HG03066 (cell line): Measurements from ENCODE around the gene NSG2.
"Not testable (repeated sequence)": the region's sequence is repeated elsewhere in the genome, so short reads cannot be mapped to it uniquely, and the experiment has no call there.

ENCODE experiments used
- ATAC-seq: cut with Tn5 transposase; IDR thresholded peaks from one replicate; pipeline ENCODE4 v1.9.1; 2021; ENCODE audit warnings: low read depth; ENCODE audit not compliant: unreplicated experiment

The NSG2 gene

GRCh38 chr5:174045470-174046025 is at the start of gene NSG2:
Gene NSG2, plus strand, starts transcription at chr5:174045706. Its CDS starts 1,050 bp downstream, at chr5:174046756.
- ATAC-seq, result peak; percentile 84

- ATAC-seq, result no peak
Observed at GRCh38 chr5:173997331-173997730, 48.2 kb upstream of the NSG2 start.

DNA sequence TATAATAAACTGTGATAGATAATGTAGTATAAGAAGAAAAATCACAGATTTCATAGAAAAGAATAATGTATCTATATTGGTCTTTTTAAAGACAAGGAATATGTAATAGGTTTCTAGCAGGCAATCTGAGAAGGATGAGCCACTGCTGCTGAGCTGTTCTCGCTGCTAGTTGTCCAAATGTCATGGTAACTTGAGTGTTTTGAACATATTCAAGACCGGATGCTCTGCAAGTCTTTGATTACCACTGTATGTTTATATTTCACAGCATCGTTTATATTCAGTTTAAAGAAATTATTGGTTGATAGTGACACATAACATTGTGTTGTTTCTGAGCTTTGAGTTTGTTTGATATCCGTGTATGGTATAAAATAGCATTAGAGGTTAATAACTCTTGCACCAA is 47.0 kb upstream of the NSG2 start:
- no peak for ATAC-seq

DNA sequence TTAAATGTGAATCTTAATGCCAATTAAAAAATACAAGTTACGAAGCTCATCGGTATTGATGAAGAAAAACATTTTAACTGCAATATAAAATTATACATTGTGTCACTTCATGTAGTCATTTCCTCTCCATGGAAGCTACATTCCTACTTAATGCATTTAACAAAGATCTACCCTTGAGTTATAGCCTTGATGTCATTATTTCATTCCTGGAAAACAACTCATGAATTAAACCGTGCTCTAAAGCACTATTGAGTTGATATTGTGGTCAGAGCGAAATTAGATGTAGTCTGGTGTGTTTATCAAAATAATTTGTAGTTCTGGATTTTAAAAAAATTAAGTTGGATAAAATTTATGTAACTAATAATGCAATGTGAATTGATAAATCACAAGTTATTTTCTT is 45.4 kb upstream of the NSG2 start:
- no peak for ATAC-seq

DNA sequence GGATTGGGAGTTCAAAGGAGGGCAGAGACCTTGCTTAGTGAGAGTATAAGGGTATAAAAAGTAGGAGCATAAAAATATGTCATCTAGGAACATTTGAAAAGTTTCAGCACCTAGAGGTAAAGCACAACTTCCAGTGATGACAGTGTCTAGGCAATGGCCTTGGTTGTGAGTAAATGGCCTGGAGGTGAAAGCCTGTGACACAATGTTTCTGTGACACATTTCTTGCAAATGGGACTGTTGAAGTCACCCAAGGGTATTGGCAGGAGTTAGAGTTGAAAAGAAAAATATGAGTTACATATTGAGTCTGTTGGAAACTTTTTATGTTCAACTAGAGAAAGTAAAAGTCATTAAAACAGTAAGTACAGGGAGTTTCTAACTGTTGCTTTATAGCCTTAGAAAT is 41.7 kb upstream of the NSG2 start:
- ATAC-seq, result no peak

- ATAC-seq, result no peak
Observed at GRCh38 chr5:174008922-174009321, 36.6 kb upstream of the NSG2 start.

DNA sequence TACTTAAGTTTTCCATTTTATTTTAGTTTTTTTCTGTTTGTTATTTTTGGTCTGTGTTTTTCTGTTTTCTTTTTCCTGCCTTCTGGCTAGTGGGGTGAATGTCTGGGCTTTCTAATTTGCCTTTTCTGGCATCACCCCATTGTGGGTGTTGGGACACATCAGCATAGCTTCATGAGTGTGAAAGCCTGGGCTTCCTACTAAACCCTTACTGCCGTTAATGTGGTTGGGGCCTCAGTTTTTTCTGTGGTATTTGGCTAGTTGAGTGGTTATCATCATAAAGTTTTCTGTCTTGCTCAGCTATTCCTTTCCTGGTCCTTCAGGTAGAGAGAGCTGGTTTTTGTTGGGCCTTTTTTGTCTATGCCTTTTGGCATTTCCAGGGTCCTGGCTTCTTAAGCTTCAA is 35.1 kb upstream of the NSG2 start:
- ATAC-seq, result no peak

- no peak for ATAC-seq
Observed at GRCh38 chr5:174011441-174011840, 34.1 kb upstream of the NSG2 start.

DNA sequence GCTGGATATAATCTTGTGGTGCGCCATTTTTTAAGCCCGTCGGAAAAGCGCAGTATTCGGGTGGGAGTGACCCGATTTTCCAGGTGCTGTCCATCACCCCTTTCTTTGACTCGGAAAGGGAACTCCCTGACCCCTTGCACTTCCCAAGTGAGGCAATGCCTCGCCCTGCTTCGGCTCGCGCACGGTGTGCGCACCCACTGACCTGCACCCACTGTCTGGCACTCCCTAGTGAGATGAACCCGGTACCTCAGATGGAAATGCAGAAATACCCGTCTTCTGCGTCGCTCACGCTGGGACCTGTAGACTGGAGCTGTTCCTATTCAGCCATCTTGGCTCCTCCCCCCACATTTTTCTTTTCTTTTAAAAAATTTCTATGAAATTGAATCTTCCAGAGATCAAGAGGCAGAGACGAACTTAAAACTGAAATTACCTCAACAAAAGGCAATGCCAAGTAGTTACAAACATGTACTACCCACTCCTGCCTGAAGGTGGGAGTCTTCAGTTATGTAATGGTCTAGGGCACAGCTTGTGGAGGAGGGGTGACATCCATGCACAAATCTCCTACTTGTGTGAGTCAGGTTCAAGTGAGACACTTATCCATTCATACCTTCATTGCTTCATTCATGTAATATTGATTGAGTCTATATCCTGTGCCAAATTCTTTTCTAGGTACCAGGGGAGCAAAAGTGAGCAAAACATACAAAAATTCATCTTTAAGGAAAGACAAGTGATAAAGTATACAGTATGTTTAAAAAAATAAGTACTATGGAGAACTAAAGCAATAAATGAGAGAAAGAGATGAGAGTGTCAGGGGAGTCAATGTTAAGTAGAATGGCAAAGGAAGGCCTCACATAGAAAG is 25.2 kb upstream of the NSG2 start:
- ATAC-seq, result not testable (repeated sequence)

DNA sequence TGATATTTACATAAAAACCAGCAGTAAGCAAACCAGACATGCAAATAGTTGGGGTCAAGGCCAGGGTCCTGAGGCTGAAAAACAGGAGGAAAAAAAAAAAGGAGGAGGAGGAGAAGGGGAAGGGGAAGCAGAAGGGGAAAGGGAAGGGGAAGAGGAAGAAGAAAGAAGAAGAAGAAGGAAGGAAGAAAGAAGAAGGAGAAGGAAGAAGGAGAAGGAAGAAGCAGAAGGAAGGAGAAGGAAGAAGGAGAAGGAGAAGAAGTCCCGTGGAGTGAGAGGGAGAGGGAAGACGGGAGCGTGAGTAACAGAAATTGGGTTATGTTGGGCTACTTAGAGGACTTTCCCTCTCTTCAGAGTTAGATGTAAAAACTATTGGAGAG is 24.6 kb upstream of the NSG2 start:
- ATAC-seq, result no peak

DNA sequence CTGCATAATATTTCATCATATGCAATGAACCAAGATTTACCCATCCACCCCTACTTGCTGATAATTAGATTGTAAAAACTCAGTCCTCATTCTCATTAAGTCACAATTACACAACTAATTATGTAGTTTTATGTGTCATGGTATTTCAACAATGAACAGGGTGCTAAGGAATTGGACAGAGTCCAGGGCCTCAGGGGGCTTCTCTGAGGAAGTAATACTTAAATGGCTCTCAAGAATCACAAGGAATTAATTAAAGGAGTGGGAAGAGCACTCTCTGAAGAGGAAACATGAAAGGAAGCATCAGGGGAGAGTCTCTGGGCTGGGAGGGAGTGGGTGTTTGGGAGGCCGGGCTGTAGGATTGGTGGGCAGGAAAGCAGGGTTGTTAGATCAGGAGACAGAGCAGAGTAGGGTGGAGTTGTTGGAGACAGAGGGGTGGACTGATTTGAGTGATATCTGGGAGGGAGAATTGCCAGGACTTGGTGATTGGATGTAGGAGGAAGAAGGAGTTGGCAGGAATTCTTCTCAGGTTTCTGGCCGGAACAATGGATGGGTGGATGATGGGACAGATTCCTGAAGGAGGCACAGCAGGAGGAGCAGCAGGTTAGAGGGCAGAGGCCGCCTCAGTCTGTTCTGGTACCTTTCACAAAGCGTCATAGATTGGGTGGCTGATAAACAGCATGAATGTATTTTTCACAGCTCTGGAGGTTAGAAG is 23.0 kb upstream of the NSG2 start:
- no peak for ATAC-seq

DNA sequence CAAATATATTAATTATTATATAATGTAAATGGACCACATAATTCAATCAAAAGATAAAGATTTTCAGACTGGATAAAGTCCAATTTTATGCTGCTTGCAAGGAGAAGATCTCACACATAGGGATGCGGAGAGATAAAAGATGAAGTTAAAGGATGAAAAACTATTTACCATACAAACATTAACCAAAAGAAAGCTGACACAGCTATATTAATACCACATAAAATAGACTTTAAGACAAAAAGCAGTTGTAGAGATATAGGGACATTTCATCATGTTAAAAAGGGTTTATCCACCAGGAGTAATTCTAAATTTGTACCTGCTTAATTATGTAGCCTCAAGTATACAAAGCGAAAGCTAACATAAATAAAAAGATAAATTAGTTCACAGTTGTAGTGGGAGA is 15.2 kb upstream of the NSG2 start:
- ATAC-seq, result no peak

GRCh38 chr5:174044466-174045254 is 846 bp upstream of the NSG2 start:
- no peak for ATAC-seq

DNA sequence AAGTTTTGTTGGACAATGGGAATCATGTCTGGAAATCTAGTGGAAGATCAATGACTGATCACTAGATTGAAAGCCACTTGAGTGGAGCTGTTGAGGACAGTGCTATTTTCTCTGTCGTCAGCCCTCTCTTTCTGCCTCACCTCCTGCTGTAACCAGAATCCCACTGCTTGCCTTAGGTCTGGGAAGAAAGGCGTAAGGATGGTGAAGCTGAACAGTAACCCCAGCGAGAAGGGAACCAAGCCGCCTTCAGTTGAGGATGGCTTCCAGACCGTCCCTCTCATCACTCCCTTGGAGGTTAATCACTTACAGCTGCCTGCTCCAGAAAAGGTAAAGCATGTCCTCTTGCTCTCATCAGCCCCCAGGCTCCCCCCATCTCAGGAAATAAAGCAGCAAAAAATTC is 1.1 kb downstream of the NSG2 start:
- ATAC-seq, result no peak

- no peak for ATAC-seq
Observed at GRCh38 chr5:174047472-174048099, 2.1 kb downstream of the NSG2 start.

DNA sequence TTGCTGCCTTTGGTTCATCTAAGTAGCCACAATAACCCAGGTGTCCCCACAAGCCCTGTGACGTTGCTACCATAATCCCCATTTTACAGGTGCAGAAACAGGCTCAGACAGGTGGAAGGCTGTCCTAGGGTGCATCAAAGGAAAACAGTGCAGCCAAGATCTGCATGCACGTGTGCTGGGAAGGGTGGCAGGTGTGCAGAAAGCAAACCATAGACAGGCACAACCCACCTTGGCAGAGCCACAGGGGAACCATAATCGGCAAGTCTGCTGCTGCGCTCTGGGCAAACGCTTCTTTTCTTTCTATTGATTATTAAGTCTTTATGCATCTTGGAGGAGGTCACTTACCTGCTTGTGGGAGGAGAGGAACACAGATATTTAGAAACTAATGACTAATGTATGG is 7.1 kb downstream of the NSG2 start:
- ATAC-seq, result no peak

GRCh38 chr5:174053905-174054304 is 8.4 kb downstream of the NSG2 start:
- ATAC-seq, result no peak

GRCh38 chr5:174056064-174056847 is 10.8 kb downstream of the NSG2 start:
- ATAC-seq, result no peak

DNA sequence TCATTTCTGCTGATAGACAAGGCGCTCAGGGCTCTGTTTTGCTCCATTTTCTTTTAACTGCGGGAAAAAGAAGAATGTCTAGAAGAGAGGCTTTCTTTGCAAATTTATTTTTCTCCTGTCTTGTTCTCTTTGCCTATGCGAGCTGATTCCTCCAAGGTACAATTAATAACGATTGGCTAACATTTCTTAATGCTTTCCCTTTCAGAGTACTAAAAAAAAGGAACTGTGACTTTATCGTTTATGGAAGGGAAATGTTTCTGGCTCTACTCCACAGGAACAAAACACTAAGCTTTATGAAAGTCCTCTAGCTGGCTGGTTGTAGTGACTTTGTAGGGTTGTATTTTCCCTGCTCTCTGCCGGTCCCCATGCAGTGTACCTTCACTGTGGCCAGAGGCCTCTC is 11.7 kb downstream of the NSG2 start:
- no peak for ATAC-seq
